Epithelial cell of prostate (primary cell): ENCODE results near the gene JAKMIP3.

ENCODE experiments used
- DNase-seq: peaks from one replicate; pipeline ENCODE4 v3.0.0-alpha.2; 2011; ENCODE audit warnings: low read depth, low spot score
- H3K27ac ChIP-seq: fragments of 450-650 bp; 2 replicates; pipeline ENCODE4 v1.5.1; 2017; ENCODE audit warnings: mild to moderate bottlenecking

Gene JAKMIP3

DNA sequence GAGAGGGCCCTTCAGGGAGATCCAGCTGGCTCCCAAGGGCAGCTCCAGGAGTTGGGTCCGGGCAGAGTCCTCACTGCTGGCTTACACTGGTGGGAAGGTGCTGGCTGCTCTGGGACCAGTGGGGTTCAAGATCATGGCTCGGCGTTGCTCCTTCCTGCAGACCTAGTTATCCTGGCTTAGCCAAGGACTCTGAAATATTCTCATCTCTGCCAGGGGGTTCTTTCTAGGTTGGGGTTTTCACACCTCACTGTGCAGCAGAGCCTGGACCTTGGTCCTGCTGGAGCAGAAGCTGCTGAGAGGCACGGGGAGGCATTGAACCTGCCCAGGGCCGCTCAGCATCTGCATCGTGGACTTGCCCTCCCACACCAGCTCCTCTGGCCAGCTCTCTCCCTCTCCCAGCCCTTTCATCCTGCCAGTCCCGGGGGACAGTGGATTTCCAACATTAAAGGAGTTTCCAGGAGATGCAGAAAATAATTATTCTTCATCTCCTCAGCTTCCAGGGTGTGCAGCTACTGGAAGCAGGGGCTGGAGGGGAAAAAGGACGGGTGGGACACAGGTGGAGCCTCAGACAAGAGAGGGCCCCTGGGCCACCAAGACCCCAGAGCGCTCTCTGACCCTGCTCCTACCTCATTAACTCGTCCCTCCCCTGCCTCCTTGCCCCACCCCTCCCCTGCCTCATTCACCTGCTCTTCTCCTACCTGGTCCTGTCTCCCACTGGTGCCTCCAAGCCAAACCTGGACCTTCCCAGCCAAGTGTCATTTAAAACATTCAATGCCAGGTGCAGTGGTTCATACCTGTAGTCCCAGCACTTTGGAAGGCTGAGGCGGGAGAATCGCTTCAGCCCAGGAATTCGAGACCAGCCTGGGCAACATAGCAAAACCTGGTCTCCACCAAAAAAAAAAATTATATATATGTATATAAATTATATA, 42.5 kb downstream of the JAKMIP3 start:
- DNase-seq: no peak
- no peak overlapping the region for H3K27ac ChIP-seq

DNA sequence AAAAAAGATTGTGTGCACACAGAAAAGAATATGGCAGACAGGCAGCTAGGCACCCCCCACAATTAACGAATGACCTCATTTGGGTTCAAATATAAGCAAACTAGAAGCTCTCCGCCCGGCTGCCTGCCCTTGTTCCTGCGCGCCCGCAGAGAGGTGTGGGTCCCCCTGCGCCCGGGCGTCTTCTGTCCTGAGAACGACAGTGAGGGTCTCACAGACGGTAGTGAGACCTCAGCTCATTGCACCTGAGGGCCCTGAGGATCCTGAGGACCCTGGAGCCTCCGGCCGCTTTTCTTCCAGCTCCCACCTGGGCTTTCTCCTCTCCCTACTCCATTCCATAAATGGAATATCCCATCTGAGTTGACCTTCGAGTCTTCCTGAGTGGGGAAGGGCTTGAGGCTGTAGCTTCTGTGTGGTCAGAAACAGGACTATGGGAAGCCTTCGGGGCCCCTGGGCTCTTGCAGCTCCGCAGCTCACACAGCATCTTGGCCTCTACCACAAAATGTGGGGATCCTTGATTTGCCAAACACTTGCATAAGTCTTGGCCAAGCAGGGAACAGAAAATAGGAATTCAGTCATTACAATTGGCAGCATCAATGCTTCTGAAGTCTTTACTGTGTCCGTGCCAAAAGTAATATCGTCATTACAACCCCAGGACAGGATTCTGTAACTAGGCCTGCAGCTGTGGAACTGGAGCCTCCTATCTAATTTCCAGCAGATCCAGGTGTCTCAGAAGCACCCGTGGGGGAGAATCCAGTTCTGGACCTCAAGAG, 43.8 kb downstream of the JAKMIP3 start:
- H3K27ac ChIP-seq: no peak overlapping the region
- DNase-seq: no peak

DNA sequence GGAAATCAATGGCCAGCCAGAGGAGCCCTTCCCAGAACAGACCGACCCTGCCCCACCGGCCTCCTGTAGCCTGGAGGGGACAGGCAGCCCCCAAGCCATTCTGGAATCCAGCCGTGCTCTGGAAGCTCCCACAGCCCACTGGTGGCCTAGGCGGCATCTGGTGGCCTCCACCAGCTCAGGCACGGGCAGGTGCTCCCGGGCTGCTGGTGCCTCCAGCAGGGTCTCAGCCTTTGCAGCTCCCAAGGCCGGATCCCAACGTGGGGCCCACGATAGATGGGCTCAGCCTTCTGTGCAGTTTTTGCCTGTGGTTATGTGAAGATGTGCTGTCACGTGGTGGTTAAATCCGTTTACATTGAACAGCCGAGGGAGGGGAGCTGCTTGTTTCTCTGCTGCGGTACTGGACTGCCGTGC, 44.4 kb downstream of the JAKMIP3 start:
- no peak for DNase-seq
- H3K27ac ChIP-seq: no peak overlapping the region

DNA sequence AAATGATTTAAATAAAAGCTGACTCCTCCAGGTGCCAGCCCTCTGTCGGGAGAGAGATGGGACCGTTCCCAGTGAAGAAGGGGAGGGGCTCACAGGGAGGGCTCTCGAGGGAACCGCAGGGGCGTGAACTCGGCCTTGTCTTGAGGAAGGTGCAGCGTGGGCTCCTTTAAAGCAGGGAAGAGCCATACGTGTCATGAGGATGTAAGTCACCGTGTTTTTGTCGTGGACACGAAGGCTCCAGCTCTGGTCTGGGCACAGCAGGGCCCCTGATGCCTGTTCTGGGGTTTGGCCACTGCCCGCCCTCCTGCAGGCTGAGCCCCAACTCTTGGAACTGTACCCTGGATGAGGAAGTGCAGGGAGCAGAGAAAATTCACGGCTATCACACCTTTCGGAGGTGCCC, 45.0 kb downstream of the JAKMIP3 start:
- no peak overlapping the region for H3K27ac ChIP-seq
- no peak for DNase-seq

DNA sequence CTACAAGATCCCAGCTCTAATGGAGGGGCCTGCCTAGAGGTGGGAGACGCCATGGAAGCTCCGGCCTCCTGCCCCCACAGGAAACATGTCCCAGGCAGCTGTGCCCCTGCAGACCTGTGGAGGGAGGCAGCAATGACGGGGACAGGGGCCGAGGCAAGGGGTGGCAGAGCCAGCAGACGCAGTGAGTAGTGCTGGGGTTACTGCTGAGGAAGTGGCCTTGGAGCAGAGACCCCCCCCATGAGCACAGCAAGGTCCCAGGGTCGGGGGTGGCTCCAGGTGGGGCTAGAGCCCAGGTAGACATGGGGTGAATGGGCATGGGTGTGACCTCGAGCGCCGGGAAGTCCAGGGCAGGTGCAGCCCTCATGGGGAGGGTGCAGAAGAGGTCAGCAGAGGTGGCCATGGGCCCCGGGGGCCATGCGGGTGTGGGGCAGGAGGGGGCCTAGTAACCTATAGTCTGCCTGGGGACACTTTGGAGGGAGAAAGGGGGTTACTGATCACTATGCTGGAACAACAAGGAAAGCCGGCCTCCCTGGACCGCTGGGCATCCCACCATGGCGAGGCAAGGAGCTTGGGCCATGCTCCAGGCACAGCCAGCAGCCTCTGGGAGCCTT, 45.5 kb downstream of the JAKMIP3 start:
- H3K27ac ChIP-seq: no peak overlapping the region
- no peak for DNase-seq

DNA sequence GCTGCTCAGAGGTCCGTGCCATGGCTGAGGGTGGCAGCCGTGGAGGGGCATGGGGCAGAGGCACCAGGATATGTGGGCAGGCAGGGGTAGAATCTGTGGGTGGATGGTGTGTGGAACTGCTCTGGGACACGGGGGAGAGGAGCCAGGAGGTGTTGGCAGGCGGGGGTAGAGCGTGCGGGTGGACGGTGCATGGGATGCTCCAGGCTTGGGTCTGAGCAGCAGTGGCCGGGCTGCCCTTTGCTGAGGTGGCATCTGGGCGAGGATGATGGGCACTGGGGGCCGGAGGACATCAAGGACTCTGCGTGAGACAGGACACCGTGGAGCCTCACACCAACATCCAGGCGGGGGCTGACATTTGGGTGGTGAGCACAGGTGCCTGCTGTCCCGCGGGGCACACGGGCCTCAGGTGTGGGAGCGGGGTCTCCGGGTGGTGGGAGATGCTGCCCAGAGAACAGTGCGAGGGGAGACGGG, 46.2 kb downstream of the JAKMIP3 start:
- DNase-seq: no peak
- H3K27ac ChIP-seq: no peak overlapping the region

DNA sequence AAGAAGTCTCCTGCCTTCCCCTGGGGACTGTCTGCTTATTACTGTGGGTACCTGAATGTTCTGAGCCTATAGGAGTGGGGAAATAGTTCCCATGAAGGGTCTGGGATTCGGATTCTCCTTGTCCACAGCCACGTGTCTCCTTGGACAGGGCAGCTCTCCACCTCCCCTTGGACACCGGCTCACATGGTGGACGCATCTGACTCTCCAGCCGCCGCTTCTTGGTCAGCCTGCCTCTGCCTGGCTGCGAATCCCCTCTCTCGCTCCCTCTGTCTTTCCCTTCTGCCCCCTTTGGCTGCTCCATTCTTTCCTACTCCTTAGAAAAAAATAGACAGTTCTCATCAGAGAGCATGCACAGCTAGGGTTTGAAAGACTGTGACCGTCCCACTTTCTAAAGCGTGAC, 46.9 kb downstream of the JAKMIP3 start:
- DNase-seq: no peak
- no peak overlapping the region for H3K27ac ChIP-seq

DNA sequence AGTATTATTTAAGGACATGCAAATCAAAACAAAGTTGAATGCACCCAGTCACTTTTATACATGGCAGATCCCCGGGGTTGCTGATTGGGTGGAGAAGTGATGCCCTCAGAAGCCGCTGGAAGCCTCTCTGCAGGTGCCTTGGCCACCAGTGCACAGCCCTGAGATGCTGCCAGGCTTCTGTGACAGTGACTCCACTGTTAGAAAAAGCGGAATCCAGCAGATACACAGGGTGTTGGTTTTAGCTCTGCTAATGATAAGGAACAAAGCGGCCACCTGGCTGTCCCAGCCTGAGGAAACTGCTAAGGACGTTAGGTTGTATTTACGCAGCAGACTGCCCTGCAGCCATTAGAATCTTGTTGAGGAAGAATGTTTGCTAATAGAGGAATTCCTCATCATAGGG, 47.5 kb downstream of the JAKMIP3 start:
- no peak for DNase-seq
- no peak overlapping the region for H3K27ac ChIP-seq

DNA sequence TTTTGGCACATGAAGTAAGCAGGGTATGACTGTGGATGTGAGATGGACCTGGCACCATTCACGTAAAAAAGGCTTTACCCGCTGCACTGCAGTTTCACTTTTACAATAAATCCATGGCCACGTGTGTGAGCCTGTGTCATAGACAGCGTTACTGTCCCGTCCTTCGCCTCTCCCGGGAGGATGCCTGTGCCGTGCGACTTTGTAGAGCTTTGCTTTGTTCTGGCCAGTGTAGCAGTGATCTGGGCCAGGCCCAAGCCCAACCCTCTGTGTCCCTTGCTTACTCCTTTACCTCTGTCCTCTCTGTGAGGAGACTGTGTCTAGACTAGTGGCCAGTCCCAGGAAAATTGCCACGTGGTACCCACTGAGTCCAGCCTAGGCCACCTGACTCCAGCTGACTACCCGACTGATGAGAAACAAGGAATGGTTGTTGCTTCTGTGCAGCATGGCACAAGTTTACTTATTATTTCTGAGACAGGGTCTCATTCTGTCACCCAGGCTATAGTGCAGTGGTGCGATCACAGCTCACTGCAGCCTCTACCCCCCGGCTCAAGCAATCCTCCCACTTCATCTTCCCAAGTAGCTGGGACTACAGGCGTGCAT, 48.1 kb downstream of the JAKMIP3 start:
- no peak overlapping the region for H3K27ac ChIP-seq
- no peak for DNase-seq

DNA sequence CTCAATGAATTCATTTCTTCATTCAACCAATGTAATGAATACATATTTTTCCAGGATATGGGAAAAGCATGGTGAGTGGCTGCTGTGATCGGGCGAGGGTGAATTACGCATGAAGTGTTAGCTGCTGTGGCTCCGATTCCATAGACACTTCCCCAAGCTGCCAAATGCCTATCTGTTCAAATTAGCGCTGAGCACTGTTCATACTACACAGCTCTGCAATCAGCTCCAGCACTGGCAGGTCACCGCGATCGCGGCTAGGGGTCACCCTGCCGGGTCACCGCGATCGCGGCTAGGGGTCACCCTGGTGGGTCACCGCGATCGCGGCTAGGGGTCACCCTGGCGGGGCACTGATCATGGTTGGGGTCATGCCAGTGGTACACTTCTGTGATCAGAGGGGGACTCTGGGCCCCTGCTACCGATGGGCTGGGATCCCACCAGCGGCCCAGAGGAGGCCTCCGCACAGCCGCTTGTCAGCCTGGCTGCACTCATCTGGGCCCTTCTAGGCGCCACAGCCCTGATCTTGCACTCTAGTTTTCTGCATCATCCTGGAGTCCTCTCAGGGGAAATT, 49.3 kb downstream of the JAKMIP3 start:
- no peak for DNase-seq
- H3K27ac ChIP-seq: no peak overlapping the region
